Upper lobe of left lung (tissue), 6 donors: Measurements from ENCODE around the gene VDR. TPM values are rescaled to one million over a fixed set of nuclear protein-coding genes. Genes with fewer than 3 reads are reported as not detected.
A peak's percentile ranks its signal among the peaks of the same experiment; 100 is the strongest.

Experiments
- ATAC-seq, 2 donors: fragments of 200-7000 bp; cut with Tn5 transposase; one replicate each; pipeline ENCODE4 v1.9.1; 2022; ENCODE audit warnings: mild to moderate bottlenecking in 2 of 2, moderate library complexity in 2 of 2; ENCODE audit not compliant: low FRiP score in 2 of 2
- DNase-seq, 2 donors: peaks; one replicate each; pipeline ENCODE4 v3.0.0-alpha.2; 2019 to 2020
- H3K27ac ChIP-seq, 4 donors: fragments of 200-600 bp; sonication (generic); one replicate each; pipeline ENCODE4 v1.5.1; 2016 to 2019
- H3K27me3 ChIP-seq, 4 donors: fragments of 200-600 bp; sonication (generic); one replicate each; pipeline ENCODE4 v1.5.1; 2017 to 2019
- H3K36me3 ChIP-seq, 4 donors: fragments of 200-600 bp; sonication (generic); one replicate each; pipeline ENCODE4 v1.5.1; 2016 to 2019
- H3K4me1 ChIP-seq, 4 donors: fragments of 200-600 bp; sonication (generic); one replicate each; pipeline ENCODE4 v1.5.1; 2018 to 2019
- H3K4me3 ChIP-seq, 4 donors: fragments of 200-600 bp; sonication (generic); one replicate each; pipeline ENCODE4 v1.5.1; 2017 to 2019; ENCODE audit warnings: mild to moderate bottlenecking in 2 of 4, moderate library complexity in 1 of 4
- H3K9me3 ChIP-seq, 4 donors: fragments of 200-600 bp; sonication (generic); one replicate each; pipeline ENCODE4 v1.5.1; 2018 to 2019
- CTCF ChIP-seq, 6 experiments: fragments of 450-650 bp in 4 of 6; fragments of 200-600 bp in 2 of 6; sonication (generic) in 2 of 6; IDR thresholded peaks; one replicate each; pipeline ENCODE4 v1.5.1; 2016 to 2019; ENCODE audit warnings: antibody characterized with exemption in 6 of 6
- EP300 ChIP-seq, 4 donors: sonication (generic); formaldehyde crosslinking; IDR thresholded peaks; one replicate each; pipeline ENCODE4 v1.5.1; 2017; ENCODE audit warnings: antibody characterized with exemption in 4 of 4, control low read depth in 2 of 4
- POLR2A ChIP-seq, 4 donors: fragments of 450-650 bp; IDR thresholded peaks; one replicate each; pipeline ENCODE4 v1.5.1; 2016 to 2017; ENCODE audit warnings: antibody characterized with exemption in 4 of 4, mild to moderate bottlenecking in 2 of 4
- POLR2AphosphoS5 ChIP-seq, 2 donors: sonication (generic); formaldehyde crosslinking; IDR thresholded peaks; one replicate each; pipeline ENCODE4 v1.5.1; 2017; ENCODE audit warnings: antibody characterized with exemption in 2 of 2
- WGBS, 2 donors: methylation state at CpG; one replicate each; pipeline ENCODE4 v1.1.5; 2017 to 2018; 5-methylcytosine and 5-hydroxymethylcytosine counted together
- total RNA-seq, 6 donors: library from RNA; depleted of rRNA in 4 of 6; stranded (reverse); fragments of >200 nt in 4 of 6; gene quantifications; one replicate each; pipeline versions ENCODE4 v1.1.0 to v1.2.1, GENCODE V29; 2016 to 2021
- donor health status: DM: no; HTN: no; CAD: no; lungs with moderate emphysema.
- donor health status: DM: no; HTN: yes; CAD: no; lungs with severe emphysema.

VDR gene
- total RNA-seq, 6 donors from 2014 or later = 23.0 to 41.1 (median 27.5) TPM

DNA sequence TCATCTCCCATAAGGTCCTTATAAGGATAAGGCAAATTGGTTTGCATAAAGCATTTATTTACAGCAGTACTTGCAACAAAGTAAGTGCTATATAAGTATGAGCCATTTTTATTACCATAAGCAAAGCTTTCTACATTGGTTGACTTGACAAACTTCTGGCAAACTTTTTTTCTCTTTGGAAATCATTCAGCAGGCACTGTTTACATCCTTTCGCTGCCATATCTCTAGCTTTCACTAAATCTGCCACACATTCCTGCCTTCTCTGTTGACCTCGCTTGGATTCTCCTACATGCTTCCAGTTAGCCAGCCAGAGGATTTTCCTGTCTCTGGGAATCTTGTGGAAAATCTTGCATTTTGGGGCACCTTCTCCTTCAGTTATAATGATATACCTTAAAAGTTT, 63.3 kb downstream of the VDR start:
- Histone ChIP-seq H3K4me3 (no peak overlapping the region), H3K36me3 (peaks cover 0 to 14% (median 6%) of the 10 kb centered on the region in 4 donors), H3K27ac (no peak overlapping the region), H3K4me1 (peaks cover 21 to 42% (median 29%) of the 10 kb centered on the region in 4 donors), H3K27me3 (no peaks in the 10 kb centered on the region), H3K9me3 (no peaks in the 10 kb centered on the region)
- no peak for ATAC-seq
- no peak for TF ChIP-seq POLR2A (IDR thresholded peaks at IDR 0.05)
- TF ChIP-seq CTCF (IDR thresholded peaks at IDR 0.05) = no peak
- no peak for TF ChIP-seq EP300 (IDR thresholded peaks at IDR 0.05)
- no peak for TF ChIP-seq POLR2AphosphoS5 (IDR thresholded peaks at IDR 0.05)
- WGBS, 2 donors = 73 to 84% methylated on average over 2 of the region's 2 CpGs
- no peak for DNase-seq

GRCh38 chr12:47840571-47840970, 64.2 kb downstream of the VDR start:
- DNase-seq = no peak
- Histone ChIP-seq H3K36me3 (peaks cover 0 to 6% (median under 1%) of the 10 kb centered on the region in 4 donors), H3K27me3 (no peaks in the 10 kb centered on the region), H3K27ac (no peak overlapping the region), H3K4me3 (no peak overlapping the region), H3K4me1 (peaks cover 21 to 50% (median 37%) of the 10 kb centered on the region in 4 donors), H3K9me3 (no peaks in the 10 kb centered on the region)
- TF ChIP-seq CTCF (IDR thresholded peaks at IDR 0.05) (no peak), POLR2A (IDR thresholded peaks at IDR 0.05) (no peak), EP300 (IDR thresholded peaks at IDR 0.05) (no peak), POLR2AphosphoS5 (IDR thresholded peaks at IDR 0.05) (no peak)
- no peak for ATAC-seq
- WGBS, 2 donors = 85 to 97% methylated on average over 1 of the region's 1 CpG

DNA sequence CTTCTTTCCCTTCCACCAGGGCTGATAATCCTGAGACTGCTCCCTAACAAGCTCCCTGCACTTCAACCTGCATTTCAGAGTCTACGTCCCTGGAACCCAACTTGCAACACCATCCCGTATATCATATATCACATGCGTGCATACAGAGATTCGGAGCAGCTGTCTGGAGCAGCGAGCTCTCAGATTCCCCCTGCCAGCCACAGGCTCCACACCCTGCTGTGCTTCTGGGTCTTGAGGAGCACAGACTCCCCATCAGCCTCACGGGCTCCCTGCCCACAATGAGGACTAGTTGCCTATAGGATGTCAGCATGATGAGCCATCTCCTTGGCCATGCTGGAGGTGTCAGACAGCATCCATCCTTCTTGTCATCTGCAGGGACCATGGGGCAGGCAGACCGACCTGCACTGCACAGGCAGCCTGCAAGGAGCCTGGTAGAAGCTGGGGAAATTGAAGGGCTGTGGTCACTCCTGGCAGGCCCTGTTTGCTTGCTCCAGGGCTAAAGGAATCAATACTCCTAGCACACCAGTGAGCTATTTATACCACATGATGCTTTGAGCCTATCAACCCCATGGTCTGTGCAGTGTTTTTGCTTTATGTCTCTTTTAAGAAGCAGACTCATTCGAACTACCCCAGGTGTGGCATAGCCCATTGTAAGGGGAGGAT, 65.4 kb downstream of the VDR start:
- no peak for ATAC-seq
- H3K36me3 ChIP-seq = peaks cover 0 to 1% (median 0%) of the 10 kb centered on the region in 4 donors
- H3K9me3 ChIP-seq = no peaks in the 10 kb centered on the region
- H3K4me1 ChIP-seq = peaks cover 27 to 52% (median 41%) of the 10 kb centered on the region in 4 donors
- H3K27ac ChIP-seq = no peak overlapping the region
- WGBS, 2 donors = 85 to 91% methylated on average over 8 of the region's 8 CpGs
- no peak overlapping the region for H3K4me3 ChIP-seq
- no peaks in the 10 kb centered on the region for H3K27me3 ChIP-seq
- DNase-seq = no peak
- TF ChIP-seq POLR2AphosphoS5 (IDR thresholded peaks at IDR 0.05) = no peak
- no peak for TF ChIP-seq POLR2A (IDR thresholded peaks at IDR 0.05)
- no peak for TF ChIP-seq CTCF (IDR thresholded peaks at IDR 0.05)

DNA sequence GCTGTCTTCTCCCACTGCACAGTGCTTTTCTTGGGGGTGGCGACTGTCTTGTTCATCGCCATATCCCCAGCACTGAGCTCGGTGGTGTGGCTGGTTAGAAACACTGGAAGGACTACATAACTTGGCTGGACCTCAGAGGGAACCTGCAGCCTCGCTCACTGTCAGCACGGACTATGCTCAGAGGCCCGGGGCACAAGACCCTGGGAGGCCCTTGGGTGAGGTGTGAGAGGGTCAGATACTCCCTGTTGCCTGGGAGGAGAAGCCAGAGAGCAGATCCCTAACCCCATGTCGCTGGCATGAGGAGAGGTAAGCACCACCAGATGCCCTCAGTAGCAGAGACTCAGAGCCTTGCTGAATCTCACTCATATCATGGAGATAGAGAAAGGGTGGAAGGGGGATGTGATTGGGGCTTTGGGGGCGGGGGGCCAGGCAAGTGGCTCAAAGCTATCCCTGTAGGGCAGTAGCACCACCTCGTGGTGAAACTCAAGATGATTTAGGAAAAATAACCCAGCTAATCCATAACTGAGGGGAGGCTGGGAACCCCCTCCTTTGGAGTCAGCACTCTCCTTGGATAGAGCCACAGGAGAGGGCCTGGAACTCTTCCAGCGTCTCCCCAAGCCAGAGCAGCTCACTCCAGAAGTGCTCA, 66.4 kb downstream of the VDR start:
- peaks cover 26 to 46% (median 35%) of the 10 kb centered on the region in 4 donors for H3K4me1 ChIP-seq
- WGBS, 2 donors = 47 to 49% methylated on average over 10 of the region's 10 CpGs
- no peaks in the 10 kb centered on the region for H3K27me3 ChIP-seq
- no peaks in the 10 kb centered on the region for H3K36me3 ChIP-seq
- ATAC-seq (peak in 1 of 2 donors; percentile 69), DNase-seq (no peak)
- H3K9me3 ChIP-seq = no peaks in the 10 kb centered on the region
- TF ChIP-seq POLR2A (IDR thresholded peaks at IDR 0.05) = no peak
- no peak for TF ChIP-seq POLR2AphosphoS5 (IDR thresholded peaks at IDR 0.05)
- peak in 3 of 6 experiments; percentile 35 to 40 (median 38) for TF ChIP-seq CTCF (IDR thresholded peaks at IDR 0.05)
- H3K4me3 ChIP-seq = no peak overlapping the region
- peak overlapping the region in 1 of 4 donors; percentile 32 for H3K27ac ChIP-seq
